Eye (tissue), 1 donor: ENCODE data around the gene OGG1.
A peak's percentile ranks its signal among the peaks of the same experiment; 100 is the strongest.

Experiments
- DNase-seq: peaks from one replicate; pipeline ENCODE4 v3.0.0-alpha.2; 2015

OGG1 gene

DNA sequence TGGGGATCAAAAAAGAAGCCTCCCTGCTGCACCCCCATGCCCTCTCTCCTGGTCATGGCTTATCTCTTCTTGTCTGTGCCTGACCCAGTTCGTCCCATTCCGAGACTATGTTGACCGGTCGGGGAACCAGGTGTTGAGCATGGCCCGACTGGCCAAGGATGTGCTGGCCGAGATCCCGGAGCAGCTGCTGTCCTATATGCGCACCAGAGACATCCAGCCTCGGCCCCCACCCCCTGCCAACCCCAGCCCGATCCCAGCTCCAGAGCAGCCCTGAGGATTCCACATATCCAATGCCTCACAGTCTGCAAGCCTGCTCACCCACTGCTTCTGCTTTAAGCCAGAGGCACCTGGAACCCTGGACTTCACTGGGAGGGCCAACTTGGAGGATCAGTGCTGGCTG, 20.3 kb upstream of the OGG1 start:
- no peak for DNase-seq

DNA sequence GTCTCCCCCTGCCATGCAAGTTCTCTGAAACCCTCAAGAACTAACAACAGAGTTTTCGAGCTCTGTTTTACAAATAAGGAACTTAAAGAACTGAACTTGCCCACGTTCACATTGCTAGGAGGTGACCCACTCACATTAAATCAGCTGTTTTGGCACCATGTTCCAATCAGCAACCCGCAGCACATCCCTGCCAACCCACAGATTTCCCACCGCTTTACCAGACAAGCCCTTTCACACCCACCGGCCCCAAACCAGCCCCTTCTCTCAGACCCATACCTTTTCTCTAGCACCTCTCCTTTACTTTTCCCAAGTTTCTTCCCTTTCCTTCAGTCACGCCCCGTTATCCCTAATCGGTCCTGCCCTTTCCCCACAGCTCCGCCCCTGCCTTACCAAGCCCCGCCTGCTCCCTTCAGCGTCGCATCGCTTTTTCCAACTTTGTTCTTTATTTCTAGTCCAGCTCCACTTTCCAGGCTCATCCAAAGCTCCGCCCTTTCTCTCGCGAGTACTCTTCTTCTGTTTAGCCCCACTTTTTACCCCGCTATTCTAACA, 19.0 kb upstream of the OGG1 start:
- DNase-seq: no peak

- peak; percentile 99 for DNase-seq
Observed at GRCh38 chr3:9731206-9732079, 18.3 kb upstream of the OGG1 start, which contains the start of gene BRPF1. Gene BRPF1, plus strand, starts transcription at chr3:9731735. Its CDS starts 2,406 bp downstream, at chr3:9734141.

GRCh38 chr3:9732080-9732739, 17.5 kb upstream of the OGG1 start:
- no peak for DNase-seq

DNA sequence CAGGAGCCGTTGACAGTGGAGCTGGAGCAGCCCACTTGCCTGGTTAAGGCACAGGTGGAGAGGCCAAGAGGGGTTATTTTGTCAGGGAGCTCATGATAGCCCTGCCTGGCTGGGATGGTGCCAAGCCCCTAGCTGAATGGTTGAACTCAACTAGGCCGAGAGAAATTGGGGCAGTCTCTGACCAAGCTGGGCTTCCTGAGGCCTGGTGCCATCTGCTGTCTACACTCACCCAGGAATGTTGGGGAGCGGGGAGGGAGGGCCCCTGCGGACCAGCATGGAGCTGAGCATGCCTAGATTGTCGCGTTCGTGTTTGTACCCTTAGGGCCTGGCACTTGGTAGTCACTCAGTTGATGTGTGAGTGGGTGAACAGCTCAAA, 17.0 kb upstream of the OGG1 start:
- DNase-seq: no peak

DNA sequence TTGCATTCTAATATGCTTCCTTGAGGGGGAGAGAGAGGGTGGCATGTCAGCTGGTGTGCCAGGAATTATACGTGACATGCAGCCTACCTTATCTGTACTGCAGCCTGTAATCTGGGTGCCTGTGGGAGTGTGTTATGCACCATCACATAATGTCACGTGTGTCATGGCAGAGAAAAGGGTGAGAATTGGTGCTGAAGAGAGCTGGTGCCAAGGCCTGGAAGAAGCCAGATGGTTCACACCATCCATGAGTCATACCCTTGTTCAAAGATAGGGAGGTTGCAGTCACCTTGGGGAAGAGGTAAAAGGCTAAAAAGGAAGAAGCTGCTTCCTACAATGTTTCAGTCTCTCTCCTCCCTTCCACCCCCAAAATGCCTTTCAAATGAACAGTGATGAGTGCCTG, 12.9 kb upstream of the OGG1 start:
- DNase-seq: no peak

DNA sequence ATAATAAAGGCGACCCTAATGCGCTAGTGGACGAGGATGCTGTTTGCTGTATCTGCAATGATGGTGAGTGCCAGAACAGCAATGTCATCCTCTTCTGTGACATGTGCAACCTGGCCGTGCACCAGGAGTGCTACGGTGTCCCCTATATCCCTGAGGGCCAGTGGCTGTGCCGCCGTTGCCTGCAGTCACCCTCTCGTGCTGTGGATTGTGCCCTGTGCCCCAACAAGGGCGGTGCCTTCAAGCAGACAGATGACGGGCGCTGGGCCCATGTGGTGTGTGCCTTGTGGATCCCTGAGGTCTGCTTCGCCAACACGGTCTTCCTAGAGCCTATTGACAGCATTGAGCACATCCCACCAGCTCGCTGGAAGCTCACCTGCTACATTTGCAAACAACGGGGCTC, 10.6 kb upstream of the OGG1 start:
- DNase-seq: no peak

- DNase-seq: no peak
Observed at GRCh38 chr3:9742560-9742959, 7.2 kb upstream of the OGG1 start.

- no peak for DNase-seq
Observed at GRCh38 chr3:9743548-9743947, 6.2 kb upstream of the OGG1 start.

GRCh38 chr3:9744162-9744561, 5.6 kb upstream of the OGG1 start:
- DNase-seq: no peak

DNA sequence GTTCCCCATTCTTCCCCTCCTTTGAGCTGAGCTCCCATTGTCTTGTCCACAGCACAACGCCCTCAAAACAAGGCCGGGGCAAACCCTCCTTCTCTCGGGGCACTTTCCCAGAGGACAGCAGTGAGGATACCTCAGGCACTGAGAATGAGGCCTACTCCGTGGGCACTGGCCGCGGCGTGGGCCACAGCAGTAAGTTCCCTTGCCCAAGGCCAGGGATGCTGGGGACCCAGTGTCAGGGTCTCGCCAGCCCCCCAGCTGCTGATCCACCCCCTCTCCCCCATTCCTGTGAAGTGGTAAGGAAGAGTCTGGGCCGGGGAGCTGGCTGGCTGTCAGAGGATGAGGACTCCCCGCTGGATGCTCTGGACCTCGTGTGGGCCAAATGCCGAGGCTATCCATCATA, 4.2 kb upstream of the OGG1 start:
- DNase-seq: no peak

DNA sequence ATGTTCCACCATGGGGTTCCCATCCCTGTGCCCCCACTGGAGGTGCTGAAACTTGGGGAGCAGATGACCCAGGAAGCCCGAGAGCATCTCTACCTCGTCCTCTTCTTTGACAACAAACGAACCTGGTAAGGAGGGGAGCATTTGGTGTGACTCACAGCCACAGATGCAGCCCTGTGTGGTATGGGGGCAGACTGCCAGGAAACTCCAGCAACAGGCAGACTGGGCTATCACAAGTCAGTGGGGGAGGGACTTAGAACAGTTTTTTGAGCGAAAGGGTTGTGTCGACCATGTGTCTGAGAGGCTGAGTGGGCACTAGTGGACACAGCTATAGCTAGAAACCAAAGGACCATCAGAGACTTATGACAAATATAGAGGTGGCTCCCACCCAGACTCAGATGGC, 3.4 kb upstream of the OGG1 start:
- no peak for DNase-seq

- DNase-seq: no peak
Observed at GRCh38 chr3:9747267-9747666, 2.5 kb upstream of the OGG1 start.

DNA sequence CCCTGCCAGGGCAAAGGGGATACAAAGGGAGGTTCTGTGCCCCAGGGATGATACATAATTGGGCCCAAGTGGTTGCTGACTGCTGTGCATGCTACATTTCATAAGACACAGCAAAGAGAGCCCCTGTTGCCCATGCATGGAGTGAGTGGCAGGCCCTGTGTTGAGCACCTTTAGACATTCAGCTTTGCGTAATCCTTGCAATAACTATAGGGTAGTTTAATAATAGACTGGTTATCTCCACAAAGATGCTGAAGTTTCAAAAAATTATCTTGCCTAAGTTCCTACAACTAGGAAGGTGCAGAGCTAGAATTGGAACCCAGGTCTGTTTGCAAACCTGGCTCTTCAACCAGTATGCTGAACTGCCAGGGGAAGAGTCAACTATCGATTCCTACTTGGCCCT, 1.7 kb upstream of the OGG1 start:
- no peak for DNase-seq

DNA sequence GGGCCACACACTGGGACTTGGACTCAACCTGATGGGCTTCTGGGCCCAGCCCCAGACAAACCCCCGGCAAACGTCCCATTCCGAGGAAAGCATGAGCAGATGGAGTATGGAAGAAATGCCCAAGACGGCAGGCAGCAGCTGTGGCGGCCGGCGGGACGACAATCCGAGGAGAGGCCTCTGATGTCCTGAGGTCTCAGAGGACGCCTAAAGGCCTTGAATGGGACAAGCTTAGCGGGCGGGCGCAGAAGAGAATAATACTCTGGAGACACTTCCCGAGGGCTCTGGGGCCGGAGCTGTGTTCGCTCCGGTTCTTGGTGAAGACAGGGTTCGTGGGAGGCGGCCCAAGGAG, 482 bp upstream of the OGG1 start:
- DNase-seq: no peak

DNA sequence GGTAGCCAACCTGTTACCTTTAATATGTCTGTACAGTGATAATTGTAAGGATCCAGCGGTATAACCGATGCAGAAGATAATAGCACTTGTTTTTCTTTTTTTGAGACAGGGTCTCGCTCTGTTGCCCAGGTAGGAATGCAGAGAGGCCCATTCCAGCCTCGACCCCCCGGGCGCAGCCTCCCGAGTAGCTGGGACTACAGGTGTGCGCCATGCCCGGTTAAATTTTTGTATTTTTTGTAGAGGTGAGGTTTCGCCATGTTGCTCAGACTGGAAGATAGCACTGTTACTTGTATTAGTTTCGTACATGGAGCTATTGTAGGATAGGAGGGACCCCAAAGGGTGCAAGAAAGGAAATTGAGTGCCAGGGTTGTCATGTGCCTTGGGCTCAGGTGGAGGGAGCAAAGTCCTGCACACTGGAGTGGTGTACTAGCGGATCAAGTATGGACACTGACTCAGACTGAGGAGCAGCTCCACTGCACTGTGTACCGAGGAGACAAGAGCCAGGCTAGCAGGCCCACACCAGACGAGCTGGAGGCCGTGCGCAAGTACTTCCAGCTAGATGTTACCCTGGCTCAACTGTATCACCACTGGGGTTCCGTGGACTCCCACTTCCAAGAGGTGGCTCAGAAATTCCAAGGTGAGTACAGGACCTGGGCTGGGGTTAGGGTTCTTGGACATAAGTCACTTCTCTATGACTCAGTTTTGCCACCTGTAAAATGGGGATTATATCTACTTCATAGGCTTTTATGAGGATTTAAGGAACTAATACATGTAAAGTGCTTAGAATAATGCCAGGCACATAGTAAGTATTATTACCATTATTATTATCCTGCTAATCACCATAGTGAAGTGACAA, 1.0 kb downstream of the OGG1 start:
- peak; percentile 25 for DNase-seq

GRCh38 chr3:9754678-9755077, 4.9 kb downstream of the OGG1 start:
- no peak for DNase-seq

GRCh38 chr3:9757427-9757826, 7.7 kb downstream of the OGG1 start:
- DNase-seq: no peak

DNA sequence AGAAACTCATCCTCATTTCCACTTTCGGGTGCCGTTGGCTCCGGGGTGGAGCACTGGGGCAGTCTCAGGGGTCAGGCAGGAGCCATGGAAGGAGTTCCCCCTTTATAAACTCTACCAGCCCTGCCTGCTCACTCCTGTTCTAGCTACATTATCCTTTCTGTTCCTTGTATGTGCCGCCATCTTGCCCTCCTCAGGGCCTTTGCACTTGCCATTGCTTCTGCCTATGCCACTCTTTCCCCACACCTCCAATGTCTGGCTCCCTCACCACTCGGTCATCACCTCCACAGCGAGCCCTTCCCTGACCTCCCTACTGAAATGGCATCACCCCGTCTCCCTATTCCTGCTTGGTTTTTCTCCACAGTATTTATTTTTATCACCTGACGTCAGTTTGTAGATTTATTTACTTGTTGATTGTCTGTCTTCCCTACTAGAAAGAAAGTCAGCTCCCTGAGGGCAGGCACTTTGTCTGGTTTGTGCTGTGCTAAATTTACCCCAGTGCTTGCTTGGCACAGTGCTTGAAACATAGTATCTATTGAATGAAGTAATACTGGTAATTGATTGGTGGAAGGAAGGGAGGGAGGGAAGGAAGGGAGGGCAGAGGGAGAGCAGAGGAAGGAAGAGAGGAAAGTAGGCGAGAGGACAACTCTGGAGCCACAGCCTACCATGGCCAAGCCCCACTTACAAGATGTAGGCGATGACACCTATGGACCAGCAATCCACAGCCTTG, 11.2 kb downstream of the OGG1 start:
- no peak for DNase-seq

DNA sequence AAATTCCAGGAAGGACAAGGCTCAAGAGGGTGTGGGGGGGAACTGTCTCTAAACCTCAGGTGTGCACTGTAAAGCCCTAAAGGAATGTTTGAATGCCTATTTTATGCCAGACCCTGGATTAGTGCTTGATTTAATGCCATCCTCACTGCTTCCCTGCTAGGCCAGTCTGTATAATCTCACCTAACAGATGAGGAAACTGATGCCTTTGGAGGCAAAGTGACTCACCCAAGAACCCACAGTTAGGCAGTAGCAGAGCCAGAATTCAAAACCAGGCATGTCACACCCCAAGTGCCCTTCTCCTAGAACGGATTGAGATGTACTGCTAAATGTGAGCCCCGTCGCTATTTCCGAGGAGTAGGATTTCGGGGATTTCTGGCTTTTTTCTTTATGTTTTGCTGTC, 12.2 kb downstream of the OGG1 start:
- no peak for DNase-seq

DNA sequence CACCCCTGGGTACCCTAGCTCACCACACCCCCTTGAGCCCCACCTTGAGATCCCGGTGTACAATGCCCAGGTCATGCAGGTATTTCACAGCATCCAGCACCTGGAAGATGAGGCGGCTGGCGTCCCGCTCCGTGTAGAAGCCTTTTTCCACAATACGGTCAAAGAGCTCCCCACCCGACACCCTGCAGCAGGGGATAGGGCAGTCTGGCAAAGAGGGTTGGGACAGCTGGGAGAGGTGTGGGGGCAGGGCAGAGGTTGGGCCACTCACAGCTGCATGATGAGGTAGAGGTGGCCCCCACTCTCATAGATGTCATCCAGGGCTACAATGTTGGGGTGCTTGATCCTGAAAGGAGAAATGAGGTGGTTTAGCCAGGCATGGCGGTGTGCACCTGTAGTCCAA, 13.1 kb downstream of the OGG1 start:
- no peak for DNase-seq

GRCh38 chr3:9765865-9766264, 16.1 kb downstream of the OGG1 start:
- DNase-seq: no peak

DNA sequence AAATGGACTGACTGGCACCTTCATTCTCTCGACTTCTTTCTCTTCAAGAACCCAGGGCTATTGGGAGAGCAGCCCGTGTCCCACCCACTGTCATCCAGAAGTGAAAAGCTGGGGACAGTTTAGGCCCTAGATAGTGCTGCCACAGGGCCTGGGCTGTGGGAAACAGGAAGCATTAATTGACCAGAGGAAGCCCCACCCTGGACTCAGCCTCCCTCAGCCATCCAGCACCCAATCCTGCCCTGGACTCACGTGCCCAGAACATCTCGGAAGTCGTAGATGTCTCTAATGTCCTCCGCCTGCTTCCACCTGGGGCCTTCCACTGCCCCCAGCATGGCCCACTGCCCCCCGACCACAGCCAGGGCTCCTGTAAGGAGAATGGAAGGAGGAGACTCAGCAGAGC, 17.7 kb downstream of the OGG1 start:
- DNase-seq: no peak
